ENCODE measurements around the gene DUSP6. TPM values are rescaled to one million over a fixed set of nuclear protein-coding genes. Genes with fewer than 3 reads are reported as not detected.

Gene DUSP6
- total and polyA plus RNA-seq, 2 of the 13 experiments (the other 11 are each of a cell fraction or from before 2014, with no cell fraction given), result 40.9 to 161 TPM

GRCh38 chr12:89379148-89379838 is 27.0 kb upstream of the DUSP6 start (continued):
- TF ChIP-seq ARID5B (CRISPR knock-in tag; IDR thresholded peaks at IDR 0.05) (peak; percentile 81), ZNF563 (CRISPR knock-in tag; IDR thresholded peaks at IDR 0.05) (no peak), EED (CRISPR knock-in tag; IDR thresholded peaks at IDR 0.05) (no peak), ZNF503 (CRISPR knock-in tag; IDR thresholded peaks at IDR 0.05) (peak; percentile 58; the same call in 1 of the 2 replicates), HNRNPUL1 (IDR thresholded peaks at IDR 0.05; ENCODE audit: low read depth, low read length) (peak; percentile 79; the same call in 1 of the 2 replicates), NR2F2 (IDR thresholded peaks at IDR 0.05; ENCODE audit: borderline replicate concordance, low read depth) (peak; percentile 81), ZNF839 (CRISPR knock-in tag; IDR thresholded peaks at IDR 0.05; ENCODE audit: borderline replicate concordance) (no peak), HOXA3 (CRISPR knock-in tag; IDR thresholded peaks at IDR 0.05) (no peak), ZFP36L2 (CRISPR knock-in tag; IDR thresholded peaks at IDR 0.05) (no peak), HOMEZ (CRISPR knock-in tag; IDR thresholded peaks at IDR 0.05; ENCODE audit: low read depth) (0 out of 2 replicates have a peak, but pooled peaks have one; percentile 15), ZNF44 (CRISPR knock-in tag; IDR thresholded peaks at IDR 0.05) (no peak), MAX (IDR thresholded peaks at IDR 0.05) (no peak), RELA (CRISPR knock-in tag; IDR thresholded peaks at IDR 0.05) (no peak), ZSCAN25 (CRISPR knock-in tag; IDR thresholded peaks at IDR 0.05) (no peak), RERE (CRISPR knock-in tag; IDR thresholded peaks at IDR 0.05; ENCODE audit: low read depth) (peak; percentile 24; the same call in 1 of the 2 replicates)
